Skin of body (tissue), 2 donors: Measurements from ENCODE around the gene H6PD. TPM values are rescaled to one million over a fixed set of nuclear protein-coding genes. Genes with fewer than 3 reads are reported as not detected.

Experiments
- DNase-seq: peaks from one replicate; lab custom pipeline; 2025; lab: John Stamatoyannopoulos, UW
- total RNA-seq: library from RNA; depleted of rRNA; stranded (reverse); fragments of >200 nt; gene quantifications from one replicate; pipeline ENCODE4 v1.2.3, GENCODE V29; 2014

H6PD gene
- total RNA-seq, 1 donor from 2014 or later, result 32.6 TPM

GRCh38 chr1:9278116-9278515 lies 43.5 kb downstream of the H6PD start:
- no peak for DNase-seq

- no peak for DNase-seq
Observed at GRCh38 chr1:9278585-9279153, 44.1 kb downstream of the H6PD start.

GRCh38 chr1:9279172-9279840 lies 44.7 kb downstream of the H6PD start:
- DNase-seq, result no peak

GRCh38 chr1:9280015-9280860 lies 45.7 kb downstream of the H6PD start:
- DNase-seq, result peak; percentile 44

GRCh38 chr1:9281071-9281827 lies 46.7 kb downstream of the H6PD start:
- no peak for DNase-seq

GRCh38 chr1:9281908-9282695 lies 47.5 kb downstream of the H6PD start:
- DNase-seq, result no peak

GRCh38 chr1:9282696-9282955 lies 48.1 kb downstream of the H6PD start:
- no peak for DNase-seq

GRCh38 chr1:9284061-9284460 lies 49.5 kb downstream of the H6PD start:
- DNase-seq, result no peak

- no peak for DNase-seq
Observed at GRCh38 chr1:9286556-9286955, 52.0 kb downstream of the H6PD start.

- DNase-seq, result peak; percentile 20
Observed at GRCh38 chr1:9289090-9289534, 54.5 kb downstream of the H6PD start.

- DNase-seq, result peak; percentile 61
Observed at GRCh38 chr1:9289711-9290485, 55.3 kb downstream of the H6PD start.

- peak; percentile 89 for DNase-seq
Observed at GRCh38 chr1:9291914-9292360, 57.4 kb downstream of the H6PD start.

- DNase-seq, result peak; percentile 45
Observed at GRCh38 chr1:9292361-9293240, 58.0 kb downstream of the H6PD start, which contains the start of gene SPSB1. SPSB1 (plus strand) TSS chr1:9292894; CDS start chr1:9355892, 62,998 bp downstream.

GRCh38 chr1:9293241-9293532 lies 58.6 kb downstream of the H6PD start:
- no peak for DNase-seq

- peak; percentile 61 for DNase-seq
Observed at GRCh38 chr1:9293533-9294404, 59.2 kb downstream of the H6PD start.

- DNase-seq, result no peak
Observed at GRCh38 chr1:9294405-9294773, 59.8 kb downstream of the H6PD start.

- DNase-seq, result peak; percentile 72
Observed at GRCh38 chr1:9294910-9295636, 60.5 kb downstream of the H6PD start.

GRCh38 chr1:9295884-9296283 lies 61.3 kb downstream of the H6PD start:
- DNase-seq, result no peak
